ENCODE data around the gene ELOF1. TPM values are rescaled to one million over a fixed set of nuclear protein-coding genes. Genes with fewer than 3 reads are reported as not detected.

Gene ELOF1
- total RNA-seq, 6 experiments from 2014 or later: 72.3 to 85.5 (median 78.7) TPM

- H3K4me1 Mint-ChIP-seq (ENCODE audit: low read depth): peaks cover 56% of the 10 kb centered on the region
- no peaks in the 10 kb centered on the region for H3K36me3 Mint-ChIP-seq (ENCODE audit: low read depth)
- no peaks in the 10 kb centered on the region for H3K9me3 Mint-ChIP-seq
- peak overlapping the region; percentile 87 for H3K27ac Mint-ChIP-seq
- TF ChIP-seq, protein P1, sequence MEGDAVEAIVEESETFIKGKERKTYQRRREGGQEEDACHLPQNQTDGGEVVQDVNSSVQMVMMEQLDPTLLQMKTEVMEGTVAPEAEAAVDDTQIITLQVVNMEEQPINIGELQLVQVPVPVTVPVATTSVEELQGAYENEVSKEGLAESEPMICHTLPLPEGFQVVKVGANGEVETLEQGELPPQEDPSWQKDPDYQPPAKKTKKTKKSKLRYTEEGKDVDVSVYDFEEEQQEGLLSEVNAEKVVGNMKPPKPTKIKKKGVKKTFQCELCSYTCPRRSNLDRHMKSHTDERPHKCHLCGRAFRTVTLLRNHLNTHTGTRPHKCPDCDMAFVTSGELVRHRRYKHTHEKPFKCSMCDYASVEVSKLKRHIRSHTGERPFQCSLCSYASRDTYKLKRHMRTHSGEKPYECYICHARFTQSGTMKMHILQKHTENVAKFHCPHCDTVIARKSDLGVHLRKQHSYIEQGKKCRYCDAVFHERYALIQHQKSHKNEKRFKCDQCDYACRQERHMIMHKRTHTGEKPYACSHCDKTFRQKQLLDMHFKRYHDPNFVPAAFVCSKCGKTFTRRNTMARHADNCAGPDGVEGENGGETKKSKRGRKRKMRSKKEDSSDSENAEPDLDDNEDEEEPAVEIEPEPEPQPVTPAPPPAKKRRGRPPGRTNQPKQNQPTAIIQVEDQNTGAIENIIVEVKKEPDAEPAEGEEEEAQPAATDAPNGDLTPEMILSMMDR (IDR thresholded peaks at IDR 0.05): no peak
- peak; percentile 1 for DNase-seq
- no peaks in the 10 kb centered on the region; the same call in 1 of the 2 replicates for H3K27me3 Mint-ChIP-seq (ENCODE audit: insufficient read depth)
- no peak overlapping the region for H3K4me3 Mint-ChIP-seq
These were observed 24.1 kb downstream of the ELOF1 start for GRCh38 chr19:11534948-11535347.

DNA sequence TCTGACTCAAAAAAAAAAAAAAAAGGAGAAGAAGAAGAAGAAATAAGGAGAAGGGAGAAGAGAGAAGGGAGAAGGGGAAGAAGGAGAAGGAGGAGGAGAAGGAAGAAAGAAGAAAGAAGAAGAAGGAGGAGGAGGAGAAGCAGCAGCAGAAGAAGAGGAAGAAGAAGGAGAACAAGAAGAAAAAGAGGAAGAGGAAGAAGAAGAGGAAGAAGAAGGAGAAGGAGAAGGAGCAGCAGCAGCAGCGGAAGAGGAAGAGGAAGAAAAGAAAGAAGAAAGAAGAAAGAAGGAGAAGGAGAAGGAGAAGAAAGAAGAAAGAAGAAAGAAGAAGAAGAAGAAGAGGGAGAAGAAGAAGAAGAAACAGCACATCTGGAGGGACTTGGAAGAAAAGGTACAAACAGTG, 24.5 kb downstream of the ELOF1 start:
- DNase-seq: no peak
- no peak overlapping the region for H3K4me3 Mint-ChIP-seq
- H3K36me3 Mint-ChIP-seq (ENCODE audit: low read depth): no peaks in the 10 kb centered on the region

GRCh38 chr19:11530432-11530831, 28.6 kb downstream of the ELOF1 start:
- Mint-ChIP-seq H3K27ac (no peak overlapping the region), H3K9me3 (no peaks in the 10 kb centered on the region), H3K36me3 (ENCODE audit: low read depth) (no peaks in the 10 kb centered on the region; the same call in 1 of the 2 replicates), H3K4me3 (no peak overlapping the region), H3K27me3 (ENCODE audit: insufficient read depth) (no peaks in the 10 kb centered on the region), H3K4me1 (ENCODE audit: low read depth) (peaks cover 47% of the 10 kb centered on the region)
- peak; percentile 37 for DNase-seq
- TF ChIP-seq, protein P1 (IDR thresholded peaks at IDR 0.05): no peak; the same call in 1 of the 2 replicates

More for the DNA sequence above, 24.5 kb downstream of the ELOF1 start:
- no peaks in the 10 kb centered on the region for H3K9me3 Mint-ChIP-seq
- peaks cover 56% of the 10 kb centered on the region for H3K4me1 Mint-ChIP-seq (ENCODE audit: low read depth)
- H3K27ac Mint-ChIP-seq: peak overlapping the region; percentile 64
- no peaks in the 10 kb centered on the region for H3K27me3 Mint-ChIP-seq (ENCODE audit: insufficient read depth)
- TF ChIP-seq, protein P1 (IDR thresholded peaks at IDR 0.05): no peak

DNA sequence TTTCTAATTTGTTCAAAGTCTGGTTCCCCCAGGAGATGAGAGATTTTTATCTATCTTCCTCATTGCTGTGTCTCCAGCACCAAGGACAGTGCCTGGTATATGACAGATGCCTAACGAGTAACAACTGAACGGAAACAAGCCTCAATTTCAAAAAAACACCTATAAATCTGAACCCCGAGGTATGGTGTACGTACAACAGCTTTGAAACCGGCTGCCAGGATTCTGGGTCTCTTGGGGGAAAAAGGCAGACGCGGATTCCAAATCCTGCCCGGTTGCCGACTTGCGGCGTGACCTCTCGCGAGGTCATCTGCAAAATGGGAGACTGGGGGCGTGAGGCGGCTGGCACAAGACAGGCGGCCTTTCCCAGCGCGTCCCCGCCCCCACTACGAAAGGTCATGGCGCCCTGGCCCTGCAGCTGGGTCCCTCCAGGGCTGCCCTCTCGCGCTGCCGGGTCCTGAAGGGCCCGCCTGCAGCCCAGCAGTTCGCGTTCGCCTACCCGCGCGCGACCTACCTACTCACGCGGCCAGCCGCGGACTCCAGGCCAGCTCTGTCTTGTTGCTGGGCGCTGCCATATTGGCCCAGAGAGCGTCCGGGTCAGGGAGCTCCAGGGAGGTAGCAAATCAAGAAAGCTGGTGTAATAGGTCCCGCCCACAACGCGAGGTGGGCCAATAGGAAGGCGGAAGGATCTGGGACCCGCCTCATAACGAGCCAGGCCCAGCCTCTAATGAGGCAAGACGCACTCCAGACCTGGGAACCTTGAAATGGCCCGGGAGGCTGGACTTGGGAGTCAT, 30.3 kb downstream of the ELOF1 start, which contains the start of gene ECSIT:
Gene ECSIT (minus strand): TSS at position 584 of the 791 bp plus-strand sequence. CDS start 9,964 bp downstream, outside the sequence.
- Mint-ChIP-seq H3K9me3 (no peaks in the 10 kb centered on the region), H3K36me3 (ENCODE audit: low read depth) (no peaks in the 10 kb centered on the region; the same call in 1 of the 2 replicates), H3K4me3 (peak within 1 kb of the TSS; percentile 99), H3K4me1 (ENCODE audit: low read depth) (peaks cover 30% of the 10 kb centered on the region), H3K27me3 (ENCODE audit: insufficient read depth) (no peaks in the 10 kb centered on the region), H3K27ac (peak within 1 kb of the TSS; percentile 88)
- DNase-seq: peak; percentile 99
- TF ChIP-seq, protein P1 (IDR thresholded peaks at IDR 0.05): no peak

- TF ChIP-seq, protein P1 (IDR thresholded peaks at IDR 0.05): no peak
- Mint-ChIP-seq H3K4me1 (ENCODE audit: low read depth) (no peaks in the 10 kb centered on the region), H3K27me3 (ENCODE audit: insufficient read depth) (peaks cover 5% of the 10 kb centered on the region), H3K36me3 (ENCODE audit: low read depth) (peaks cover 9% of the 10 kb centered on the region; the same call in 1 of the 2 replicates), H3K4me3 (no peak overlapping the region), H3K27ac (no peak overlapping the region), H3K9me3 (no peaks in the 10 kb centered on the region)
- no peak for DNase-seq
These were observed 39.9 kb downstream of the ELOF1 start for GRCh38 chr19:11519138-11519537.
